ENCODE results near the gene RASA2. TPM values are rescaled to one million over a fixed set of nuclear protein-coding genes. Genes with fewer than 3 reads are reported as not detected.
"Not testable (repeated sequence)": the region's sequence is repeated elsewhere in the genome, so short reads cannot be mapped to it uniquely, and the experiment has no call there.

Gene RASA2
- total and polyA plus RNA-seq, 5 donors from 2014 or later, result 46.5 to 93.5 (median 57.1) TPM

GRCh38 chr3:141618103-141618910 is 131.5 kb downstream of the RASA2 start:
- Mint-ChIP-seq H3K36me3 (peaks cover 31% of the 10 kb centered on the region), H3K4me1 (peaks cover 0 to 9% (median 3%) of the 10 kb centered on the region in 4 donors), H3K27ac (peak overlapping the region in 2 of 3 donors; percentile 8 to 54), H3K4me3 (peak overlapping the region in 2 of 4 donors; percentile 0 to 17), H3K9me3 (peaks cover 0 to 2% (median 0%) of the 10 kb centered on the region in 7 donors), H3K27me3 (no peaks in the 10 kb centered on the region)
- Histone ChIP-seq H3K9me3 (ENCODE audit: control insufficient read depth in 2 of 2, low read length in 2 of 2) (no peaks in the 10 kb centered on the region), H3K27me3 (ENCODE audit: control insufficient read depth, insufficient read depth, low read length) (no peaks in the 10 kb centered on the region), H3K4me1 (ENCODE audit: control insufficient read depth, insufficient read depth, low read length, poor library complexity, severe bottlenecking) (no peaks in the 10 kb centered on the region), H3K27ac (ENCODE audit: insufficient read depth, low read length, poor library complexity, severe bottlenecking) (no peak overlapping the region), H3K4me3 (ENCODE audit: low read depth, low read length) (no peak overlapping the region), H3K36me3 (ENCODE audit: control insufficient read depth, insufficient read depth, low read length) (peaks cover 24% of the 10 kb centered on the region)
- DNase-seq (no peak), ATAC-seq (ENCODE audit: low read depth in 2 of 2) (no peak)

DNA sequence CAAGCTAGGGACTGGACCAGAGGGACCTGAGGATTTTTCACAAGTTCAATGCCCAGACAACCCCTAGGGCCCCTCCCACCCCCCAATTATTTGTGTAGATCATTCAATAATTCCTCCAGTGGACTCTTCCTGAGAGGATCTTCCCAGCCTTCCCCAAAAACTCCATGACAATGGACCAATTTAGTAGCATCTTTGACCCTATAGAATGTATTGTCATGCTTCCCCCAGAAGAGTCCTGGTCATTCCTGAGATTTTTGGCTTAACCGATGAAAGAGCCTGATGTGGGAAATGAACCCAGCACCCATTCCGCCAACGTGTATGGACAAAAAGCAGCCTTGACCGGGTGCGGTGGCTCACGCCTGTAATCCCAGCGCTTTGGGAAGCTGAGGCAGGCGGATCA is 132.1 kb downstream of the RASA2 start:
- H3K4me1 Mint-ChIP-seq, result peaks cover 0 to 9% (median 3%) of the 10 kb centered on the region in 4 donors
- Histone ChIP-seq H3K27ac (ENCODE audit: insufficient read depth, low read length, poor library complexity, severe bottlenecking) (no peak overlapping the region), H3K9me3 (ENCODE audit: control insufficient read depth in 2 of 2, low read length in 2 of 2) (no peaks in the 10 kb centered on the region), H3K27me3 (ENCODE audit: control insufficient read depth, insufficient read depth, low read length) (no peaks in the 10 kb centered on the region), H3K4me3 (ENCODE audit: low read depth, low read length) (no peak overlapping the region), H3K4me1 (ENCODE audit: control insufficient read depth, insufficient read depth, low read length, poor library complexity, severe bottlenecking) (no peaks in the 10 kb centered on the region), H3K36me3 (ENCODE audit: control insufficient read depth, insufficient read depth, low read length) (peaks cover 19% of the 10 kb centered on the region)
- peaks cover 0 to 2% (median 0%) of the 10 kb centered on the region in 7 donors for H3K9me3 Mint-ChIP-seq
- no peak for ATAC-seq (ENCODE audit: low read depth in 2 of 2)
- H3K27ac Mint-ChIP-seq, result peak overlapping the region in 1 of 3 donors; percentile 32
- DNase-seq, result no peak
- H3K4me3 Mint-ChIP-seq, result no peak overlapping the region
- H3K27me3 Mint-ChIP-seq, result no peaks in the 10 kb centered on the region
- H3K36me3 Mint-ChIP-seq, result peaks cover 29% of the 10 kb centered on the region

DNA sequence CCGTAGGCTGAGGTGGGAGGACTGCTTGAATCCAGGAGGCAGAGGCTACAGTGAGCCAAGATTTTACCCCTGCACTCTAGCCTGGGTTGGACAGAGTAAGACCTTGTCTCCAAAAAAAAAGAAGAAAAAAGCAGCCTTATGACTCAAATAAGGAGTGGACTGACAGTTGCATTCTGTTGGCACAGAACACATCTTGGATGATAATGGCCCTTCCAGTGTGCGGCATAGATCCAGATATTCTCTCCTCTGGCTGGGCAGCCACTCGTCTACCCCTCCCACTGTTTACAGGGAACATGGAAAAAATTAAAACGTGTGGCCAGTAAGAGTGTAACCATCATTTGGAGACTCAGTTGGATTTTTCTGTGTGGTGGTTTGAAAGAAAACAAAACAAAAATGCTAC is 132.6 kb downstream of the RASA2 start:
- no peaks in the 10 kb centered on the region for H3K4me1 ChIP-seq (ENCODE audit: control insufficient read depth, insufficient read depth, low read length, poor library complexity, severe bottlenecking)
- no peak for DNase-seq
- Mint-ChIP-seq H3K27ac (peak overlapping the region in 2 of 3 donors; percentile 67 to 68), H3K27me3 (peaks cover 5% of the 10 kb centered on the region), H3K4me3 (no peak overlapping the region), H3K36me3 (peaks cover 25% of the 10 kb centered on the region), H3K4me1 (peaks cover 0 to 9% (median 3%) of the 10 kb centered on the region in 4 donors), H3K9me3 (peaks cover 0 to 2% (median 0%) of the 10 kb centered on the region in 7 donors)
- H3K27me3 ChIP-seq (ENCODE audit: control insufficient read depth, insufficient read depth, low read length), result no peaks in the 10 kb centered on the region
- ATAC-seq (ENCODE audit: low read depth in 2 of 2), result no peak
- peaks cover 18% of the 10 kb centered on the region for H3K36me3 ChIP-seq (ENCODE audit: control insufficient read depth, insufficient read depth, low read length)
- H3K9me3 ChIP-seq (ENCODE audit: control insufficient read depth in 2 of 2, low read length in 2 of 2), result no peaks in the 10 kb centered on the region
- H3K4me3 ChIP-seq (ENCODE audit: low read depth, low read length), result no peak overlapping the region
- H3K27ac ChIP-seq (ENCODE audit: insufficient read depth, low read length, poor library complexity, severe bottlenecking), result no peak overlapping the region

DNA sequence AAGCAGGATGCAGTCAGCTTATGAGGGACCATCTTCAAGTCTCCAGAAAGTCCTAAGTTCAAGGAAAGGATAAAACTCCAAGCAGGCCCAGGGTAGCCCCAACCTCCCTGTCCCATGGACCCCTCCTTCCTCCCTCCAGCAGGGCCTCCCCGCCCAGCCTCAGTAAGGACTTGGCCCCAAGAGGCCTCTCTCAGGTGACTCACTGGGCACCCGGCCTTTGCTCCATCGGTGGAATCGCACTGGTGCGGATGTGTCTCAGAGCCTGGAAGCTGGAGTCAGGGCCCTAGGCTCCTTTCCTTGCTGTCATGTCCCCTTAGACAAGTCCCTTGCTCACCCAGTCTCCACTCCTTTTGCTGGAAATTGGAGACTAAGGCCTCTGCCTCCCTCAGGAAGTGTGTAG is 136.9 kb downstream of the RASA2 start:
- H3K9me3 Mint-ChIP-seq, result peaks cover 0 to 8% (median 1%) of the 10 kb centered on the region in 7 donors
- Histone ChIP-seq H3K4me1 (ENCODE audit: control insufficient read depth, insufficient read depth, low read length, poor library complexity, severe bottlenecking) (no peaks in the 10 kb centered on the region), H3K27ac (ENCODE audit: insufficient read depth, low read length, poor library complexity, severe bottlenecking) (no peak overlapping the region), H3K36me3 (ENCODE audit: control insufficient read depth, insufficient read depth, low read length) (no peaks in the 10 kb centered on the region), H3K27me3 (ENCODE audit: control insufficient read depth, insufficient read depth, low read length) (no peaks in the 10 kb centered on the region), H3K4me3 (ENCODE audit: low read depth, low read length) (no peak overlapping the region), H3K9me3 (ENCODE audit: control insufficient read depth in 2 of 2, low read length in 2 of 2) (no peaks in the 10 kb centered on the region)
- H3K27me3 Mint-ChIP-seq, result peaks cover 7% of the 10 kb centered on the region
- H3K27ac Mint-ChIP-seq, result no peak overlapping the region
- H3K36me3 Mint-ChIP-seq, result peaks cover 5% of the 10 kb centered on the region
- no peak overlapping the region for H3K4me3 Mint-ChIP-seq
- no peak for ATAC-seq (ENCODE audit: low read depth in 2 of 2)
- DNase-seq, result no peak
- no peaks in the 10 kb centered on the region for H3K4me1 Mint-ChIP-seq

DNA sequence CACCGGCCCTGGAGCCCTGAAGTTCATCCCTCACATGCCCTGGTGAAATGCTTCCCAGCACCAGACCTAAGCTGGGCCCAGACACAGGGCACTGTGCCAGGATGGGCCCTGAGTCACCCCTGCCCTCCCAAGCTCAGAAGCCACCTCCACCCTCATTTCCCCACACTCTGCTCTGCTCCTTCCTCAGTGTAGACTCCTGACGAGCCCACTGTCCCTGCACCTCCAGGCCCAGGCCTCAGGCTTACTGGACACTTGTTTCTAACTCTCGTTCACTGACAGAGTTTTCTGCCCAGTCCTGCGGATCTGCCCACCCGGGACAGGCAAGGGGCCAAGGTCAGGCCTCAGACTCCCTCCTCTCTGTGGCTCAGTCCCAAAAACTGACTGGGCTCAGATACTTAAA is 138.7 kb downstream of the RASA2 start:
- Mint-ChIP-seq H3K4me3 (no peak overlapping the region), H3K27ac (no peak overlapping the region), H3K9me3 (peaks cover 0 to 15% (median 4%) of the 10 kb centered on the region in 7 donors), H3K27me3 (peaks cover 7% of the 10 kb centered on the region), H3K4me1 (no peaks in the 10 kb centered on the region), H3K36me3 (peaks cover 5% of the 10 kb centered on the region)
- DNase-seq (no peak), ATAC-seq (ENCODE audit: low read depth in 2 of 2) (no peak)
- Histone ChIP-seq H3K4me3 (ENCODE audit: low read depth, low read length) (no peak overlapping the region), H3K27me3 (ENCODE audit: control insufficient read depth, insufficient read depth, low read length) (no peaks in the 10 kb centered on the region), H3K4me1 (ENCODE audit: control insufficient read depth, insufficient read depth, low read length, poor library complexity, severe bottlenecking) (no peaks in the 10 kb centered on the region), H3K36me3 (ENCODE audit: control insufficient read depth, insufficient read depth, low read length) (no peaks in the 10 kb centered on the region), H3K9me3 (ENCODE audit: control insufficient read depth in 2 of 2, low read length in 2 of 2) (no peaks in the 10 kb centered on the region), H3K27ac (ENCODE audit: insufficient read depth, low read length, poor library complexity, severe bottlenecking) (no peak overlapping the region)

DNA sequence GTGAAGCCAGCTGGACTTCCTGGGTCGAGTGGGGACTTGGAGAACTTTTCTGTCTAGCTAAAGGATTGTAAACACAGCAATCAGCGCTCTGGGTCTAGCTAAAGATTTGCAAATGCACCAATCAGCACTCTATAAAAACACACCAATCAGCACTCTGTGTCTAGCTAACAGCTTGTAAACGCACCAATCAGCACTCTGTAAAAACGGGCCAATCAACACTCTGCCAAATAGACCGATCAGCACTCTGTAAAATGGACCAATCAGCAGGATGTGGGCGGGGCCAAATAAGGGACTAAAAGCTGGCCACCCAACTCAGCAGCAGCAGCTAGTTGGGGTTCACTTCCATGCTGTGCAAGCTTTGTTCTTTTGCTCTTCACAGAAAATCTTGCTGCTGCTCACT is 141.5 kb downstream of the RASA2 start:
- H3K9me3 ChIP-seq (ENCODE audit: control insufficient read depth in 2 of 2, low read length in 2 of 2); H3K4me3 ChIP-seq (ENCODE audit: low read depth, low read length); H3K4me3 Mint-ChIP-seq; H3K4me1 ChIP-seq (ENCODE audit: control insufficient read depth, insufficient read depth, low read length, poor library complexity, severe bottlenecking); H3K27ac ChIP-seq (ENCODE audit: insufficient read depth, low read length, poor library complexity, severe bottlenecking); H3K36me3 Mint-ChIP-seq; ATAC-seq (ENCODE audit: low read depth in 2 of 2); H3K27ac Mint-ChIP-seq; H3K4me1 Mint-ChIP-seq; H3K27me3 ChIP-seq (ENCODE audit: control insufficient read depth, insufficient read depth, low read length); H3K36me3 ChIP-seq (ENCODE audit: control insufficient read depth, insufficient read depth, low read length); DNase-seq: not testable (repeated sequence)
- H3K9me3 Mint-ChIP-seq, result peaks cover 0 to 15% (median 6%) of the 10 kb centered on the region in 7 donors
- peaks cover 14% of the 10 kb centered on the region for H3K27me3 Mint-ChIP-seq

DNA sequence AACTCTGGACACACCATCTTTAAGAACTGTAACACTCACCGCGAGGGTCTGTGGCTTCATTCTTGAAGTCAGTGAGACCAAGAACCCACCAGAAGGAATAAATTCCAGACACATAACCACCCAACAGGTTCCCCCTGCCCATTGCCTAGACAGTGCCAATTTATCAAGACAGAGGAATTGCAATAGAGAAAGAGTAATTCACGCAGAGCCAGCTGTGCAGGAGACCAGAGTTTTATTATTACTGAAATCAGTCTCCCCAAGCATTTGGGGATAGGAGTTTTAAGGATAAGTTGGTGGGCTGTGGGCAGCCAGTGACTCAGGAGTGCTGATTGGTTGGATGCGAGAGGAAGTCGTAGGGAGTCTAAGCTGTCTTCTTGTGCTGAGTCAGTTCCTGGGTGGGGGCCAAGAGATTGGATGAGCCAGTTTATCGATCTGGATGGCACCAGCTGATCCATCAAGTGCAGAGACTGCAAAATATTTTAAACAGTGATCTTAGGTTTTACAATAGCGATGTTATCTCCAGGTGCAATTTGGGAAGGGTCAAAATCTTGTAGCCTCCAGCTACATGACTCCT is 142.1 kb downstream of the RASA2 start:
- not testable (repeated sequence) for H3K4me1 Mint-ChIP-seq; H3K9me3 ChIP-seq (ENCODE audit: control insufficient read depth in 2 of 2, low read length in 2 of 2); ATAC-seq (ENCODE audit: low read depth in 2 of 2); H3K27me3 ChIP-seq (ENCODE audit: control insufficient read depth, insufficient read depth, low read length); H3K36me3 Mint-ChIP-seq; H3K4me3 Mint-ChIP-seq; H3K27ac Mint-ChIP-seq; H3K4me1 ChIP-seq (ENCODE audit: control insufficient read depth, insufficient read depth, low read length, poor library complexity, severe bottlenecking); H3K36me3 ChIP-seq (ENCODE audit: control insufficient read depth, insufficient read depth, low read length); H3K4me3 ChIP-seq (ENCODE audit: low read depth, low read length); DNase-seq; H3K27ac ChIP-seq (ENCODE audit: insufficient read depth, low read length, poor library complexity, severe bottlenecking)
- Mint-ChIP-seq H3K9me3 (peaks cover 0 to 15% (median 6%) of the 10 kb centered on the region in 7 donors), H3K27me3 (peaks cover 15% of the 10 kb centered on the region)

Measured in CD4-positive, CD25-positive, alpha-beta regulatory T cell (primary cell).